Endodermal cell (in vitro differentiated cells): ENCODE measurements around the gene SAYSD1. TPM values are rescaled to one million over a fixed set of nuclear protein-coding genes. Genes with fewer than 3 reads are reported as not detected.

ENCODE experiments used
- DNase-seq: peaks from one replicate; pipeline ENCODE4 v3.0.0-alpha.2; 2017
- H3K27ac ChIP-seq: 2 replicates; pipeline ENCODE4 v1.5.1; 2013; ENCODE audit warnings: mild to moderate bottlenecking, low read depth, low read length, moderate library complexity
- H3K27me3 ChIP-seq: 2 replicates; pipeline ENCODE4 v1.6.1; 2013; ENCODE audit warnings: mild to moderate bottlenecking, low read length, moderate library complexity; ENCODE audit not compliant: insufficient read depth, control insufficient read depth, poor library complexity, severe bottlenecking
- H3K36me3 ChIP-seq: 2 replicates; pipeline ENCODE4 v1.7.0; 2013; ENCODE audit warnings: mild to moderate bottlenecking, low read length, moderate library complexity; ENCODE audit not compliant: control insufficient read depth, insufficient read depth
- H3K4me1 ChIP-seq: one replicate; pipeline ENCODE4 v1.7.0; 2013; ENCODE audit warnings: low read length; ENCODE audit not compliant: control insufficient read depth, insufficient read depth
- H3K4me3 ChIP-seq: 2 replicates; pipeline ENCODE4 v1.5.1; 2013; ENCODE audit warnings: mild to moderate bottlenecking, low read length, moderate library complexity
- H3K9ac ChIP-seq: 2 replicates; pipeline ENCODE4 v1.6.1; 2013; ENCODE audit warnings: mild to moderate bottlenecking, low read length, moderate library complexity; ENCODE audit not compliant: poor library complexity, severe bottlenecking; ENCODE audit errors: extremely low read depth
- H3K9me3 ChIP-seq: 2 replicates; pipeline ENCODE4 v1.6.1; 2013; ENCODE audit warnings: mild to moderate bottlenecking, low read length, moderate library complexity; ENCODE audit not compliant: control insufficient read depth
- H3K27ac Mint-ChIP-seq: 2 replicates; pipeline ENCODE4 v1.8.0; 2020; ENCODE audit warnings: mixed read lengths
- H3K27me3 Mint-ChIP-seq: 2 replicates; pipeline ENCODE4 v1.8.0; 2021; ENCODE audit warnings: mild to moderate bottlenecking, mixed read lengths; ENCODE audit not compliant: insufficient read depth
- H3K36me3 Mint-ChIP-seq: 2 replicates; pipeline ENCODE4 v1.8.0; 2020; ENCODE audit warnings: low read depth, mixed read lengths
- H3K4me1 Mint-ChIP-seq: 2 replicates; pipeline ENCODE4 v1.8.0; 2020; ENCODE audit warnings: mixed read lengths
- H3K4me3 Mint-ChIP-seq: 2 replicates; pipeline ENCODE4 v1.8.0; 2020; ENCODE audit warnings: mild to moderate bottlenecking, moderate library complexity, mixed read lengths
- H3K9me3 Mint-ChIP-seq: 2 replicates; pipeline ENCODE4 v1.8.0; 2020; ENCODE audit warnings: mild to moderate bottlenecking, mixed read lengths
- WGBS, 2 experiments: methylation state at CpG; one replicate each; pipeline versions ENCODE4 v1.1.5 to v1.1.7; 2013; ENCODE audit warnings: missing lambda C conversion rate in 2 of 2, mixed read lengths in 1 of 2; ENCODE audit not compliant: insufficient coverage in 1 of 2, insufficient read length in 1 of 2; 5-methylcytosine and 5-hydroxymethylcytosine counted together
- total RNA-seq, 2 donors: library from RNA; stranded (reverse); fragmentation: NEBNext Ultra II Directional in 1 of 2; extraction: Animal tissue kit (Norgen Biotek cat#: 25700) in 1 of 2; gene quantifications; 2 replicates in 1 of 2; 3 replicates in 1 of 2; pipeline ENCODE4 v1.2.1, GENCODE V29; 2021
- TF ChIP-seq, protein P1 (sequence below): fragments of 200-600 bp; sonication (generic); conservative IDR thresholded peaks from 2 replicates; pipeline ENCODE4 v1.5.0; 2021; ENCODE audit warnings: antibody characterized with exemption, mild to moderate bottlenecking

SAYSD1 gene
- total RNA-seq, 2 donors from 2014 or later = 7.2 to 13.0 TPM

DNA sequence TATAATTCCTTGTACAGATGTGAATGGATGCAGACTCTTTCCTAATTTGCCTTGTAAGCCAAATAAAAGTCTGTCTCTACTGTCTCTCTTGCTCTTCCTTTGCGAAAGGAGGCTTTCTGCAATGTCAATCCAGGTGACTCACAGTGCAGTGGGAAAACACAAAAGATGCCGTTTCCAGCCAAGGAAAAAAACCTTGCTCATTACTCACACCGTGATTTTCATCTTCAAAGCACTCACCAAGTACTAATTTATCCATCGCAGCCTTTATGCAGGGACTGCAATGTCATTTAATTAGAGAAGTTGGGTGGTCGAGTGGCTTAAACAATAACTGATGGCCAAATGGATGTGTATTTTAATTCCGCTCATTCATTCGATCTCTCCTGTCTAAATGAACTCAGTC is 23.8 kb downstream of the SAYSD1 start:
- TF ChIP-seq, protein P1, sequence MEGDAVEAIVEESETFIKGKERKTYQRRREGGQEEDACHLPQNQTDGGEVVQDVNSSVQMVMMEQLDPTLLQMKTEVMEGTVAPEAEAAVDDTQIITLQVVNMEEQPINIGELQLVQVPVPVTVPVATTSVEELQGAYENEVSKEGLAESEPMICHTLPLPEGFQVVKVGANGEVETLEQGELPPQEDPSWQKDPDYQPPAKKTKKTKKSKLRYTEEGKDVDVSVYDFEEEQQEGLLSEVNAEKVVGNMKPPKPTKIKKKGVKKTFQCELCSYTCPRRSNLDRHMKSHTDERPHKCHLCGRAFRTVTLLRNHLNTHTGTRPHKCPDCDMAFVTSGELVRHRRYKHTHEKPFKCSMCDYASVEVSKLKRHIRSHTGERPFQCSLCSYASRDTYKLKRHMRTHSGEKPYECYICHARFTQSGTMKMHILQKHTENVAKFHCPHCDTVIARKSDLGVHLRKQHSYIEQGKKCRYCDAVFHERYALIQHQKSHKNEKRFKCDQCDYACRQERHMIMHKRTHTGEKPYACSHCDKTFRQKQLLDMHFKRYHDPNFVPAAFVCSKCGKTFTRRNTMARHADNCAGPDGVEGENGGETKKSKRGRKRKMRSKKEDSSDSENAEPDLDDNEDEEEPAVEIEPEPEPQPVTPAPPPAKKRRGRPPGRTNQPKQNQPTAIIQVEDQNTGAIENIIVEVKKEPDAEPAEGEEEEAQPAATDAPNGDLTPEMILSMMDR = no peak
- H3K9me3 Mint-ChIP-seq = no peaks in the 10 kb centered on the region
- H3K4me1 Mint-ChIP-seq = peaks cover 11% of the 10 kb centered on the region
- no peak overlapping the region for H3K9ac ChIP-seq
- no peaks in the 10 kb centered on the region for H3K4me1 ChIP-seq
- DNase-seq = no peak
- H3K27me3 Mint-ChIP-seq = peaks cover 23% of the 10 kb centered on the region
- no peaks in the 10 kb centered on the region for H3K36me3 Mint-ChIP-seq
- WGBS, 2 experiments = 88 to 91% methylated on average over 5 to 7 of the region's 7 CpGs
- H3K27ac ChIP-seq = no peak overlapping the region
- no peak overlapping the region for H3K4me3 Mint-ChIP-seq
- H3K9me3 ChIP-seq = no peaks in the 10 kb centered on the region
- no peak overlapping the region for H3K27ac Mint-ChIP-seq
- peaks cover 17% of the 10 kb centered on the region for H3K27me3 ChIP-seq
- no peak overlapping the region for H3K4me3 ChIP-seq
- H3K36me3 ChIP-seq = no peaks in the 10 kb centered on the region

DNA sequence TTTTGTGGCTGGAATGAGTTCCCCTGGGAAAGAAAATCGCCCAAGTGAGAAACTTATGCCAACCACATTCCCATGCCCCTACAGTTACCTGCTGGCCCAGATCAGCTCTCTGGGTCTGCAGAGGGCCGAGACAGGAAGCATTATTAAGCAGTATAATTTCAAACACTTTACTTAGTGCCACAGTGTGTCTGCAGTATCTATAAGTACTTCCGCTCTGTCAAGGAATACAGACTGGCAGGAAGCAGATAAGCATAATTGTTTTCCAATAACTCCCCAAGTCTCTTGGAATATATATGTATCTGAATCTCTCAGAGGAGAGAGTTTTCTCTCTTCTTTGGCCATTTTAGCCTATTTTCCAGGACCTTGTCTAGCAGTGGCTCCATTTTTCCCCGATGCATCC is 24.9 kb downstream of the SAYSD1 start:
- Histone ChIP-seq H3K36me3 (no peaks in the 10 kb centered on the region), H3K4me1 (no peaks in the 10 kb centered on the region), H3K9ac (no peak overlapping the region), H3K4me3 (no peak overlapping the region), H3K27me3 (peaks cover 19% of the 10 kb centered on the region), H3K9me3 (no peaks in the 10 kb centered on the region), H3K27ac (no peak overlapping the region)
- H3K36me3 Mint-ChIP-seq = no peaks in the 10 kb centered on the region
- WGBS, 2 experiments = 90 to 96% methylated on average over 4 of the region's 4 CpGs
- TF ChIP-seq, protein P1 = no peak
- peaks cover 31% of the 10 kb centered on the region for H3K27me3 Mint-ChIP-seq
- no peak overlapping the region for H3K27ac Mint-ChIP-seq
- DNase-seq = no peak
- H3K4me3 Mint-ChIP-seq = no peak overlapping the region
- H3K9me3 Mint-ChIP-seq = no peaks in the 10 kb centered on the region
- peaks cover 11% of the 10 kb centered on the region for H3K4me1 Mint-ChIP-seq

DNA sequence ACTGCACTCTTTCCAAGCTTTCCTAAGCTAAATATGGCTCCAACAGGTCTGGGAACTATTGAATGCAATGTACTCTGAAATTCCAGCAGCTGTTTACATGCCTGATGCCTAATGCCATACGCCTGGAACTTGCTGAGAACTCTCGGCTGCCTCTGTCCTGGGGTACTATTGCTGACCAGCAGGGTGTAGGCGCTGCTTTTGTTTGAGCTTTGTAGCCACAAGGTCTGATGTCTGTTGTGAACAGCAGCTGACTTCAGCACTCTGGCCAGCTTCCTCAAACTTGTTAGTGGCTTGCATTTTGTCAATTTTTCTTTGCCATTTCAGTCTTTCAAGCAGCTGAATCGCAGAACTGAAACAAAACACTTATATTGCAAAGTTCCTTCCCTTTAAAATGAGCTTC is 26.7 kb downstream of the SAYSD1 start:
- H3K27me3 Mint-ChIP-seq = peaks cover 37% of the 10 kb centered on the region
- no peak overlapping the region for H3K27ac Mint-ChIP-seq
- H3K27me3 ChIP-seq = peaks cover 19% of the 10 kb centered on the region
- no peaks in the 10 kb centered on the region for H3K9me3 ChIP-seq
- H3K4me3 Mint-ChIP-seq = no peak overlapping the region
- peaks cover 11% of the 10 kb centered on the region for H3K4me1 Mint-ChIP-seq
- H3K9ac ChIP-seq = no peak overlapping the region
- WGBS, 2 experiments = 3 to 20% methylated on average over 4 of the region's 4 CpGs
- H3K27ac ChIP-seq = no peak overlapping the region
- no peaks in the 10 kb centered on the region for H3K36me3 Mint-ChIP-seq
- no peaks in the 10 kb centered on the region for H3K4me1 ChIP-seq
- H3K36me3 ChIP-seq = no peaks in the 10 kb centered on the region
- no peak overlapping the region for H3K4me3 ChIP-seq
- H3K9me3 Mint-ChIP-seq = no peaks in the 10 kb centered on the region
- TF ChIP-seq, protein P1 = peak; percentile 78
- peak; percentile 91 for DNase-seq
